Naive thymus-derived CD8-positive, alpha-beta T cell (primary cell): ENCODE data around the gene TNFAIP8L3. TPM values are rescaled to one million over a fixed set of nuclear protein-coding genes. Genes with fewer than 3 reads are reported as not detected.

Source experiments
- ATAC-seq, 2 donors: fragments of 150-1000 bp; cut with Tn5 transposase in 1 of 2; sonication (Bioruptor Pico), chemical (Tn5 transposase) in 1 of 2; 1 replicate in 1 of 2; 2 replicates in 1 of 2; pipeline ENCODE4 v1.10.0; 2021; ENCODE audit warnings: mild to moderate bottlenecking in 2 of 2, moderate library complexity in 2 of 2
- POLR2A ChIA-PET: fragments of 350-600 bp; sonication (Branson Sonifier 250); formaldehyde crosslinking; loops from one replicate; lab custom pipeline; 2021; ENCODE audit warnings: antibody characterized with exemption; lab: Charles Lee
- DNase-seq, 10 donors: peaks; one replicate each; pipeline versions ENCODE4 v3.0.0 to v3.0.0-alpha.2; 2020 to 2022
- H3K27ac Mint-ChIP-seq, 10 donors: one replicate each; pipeline ENCODE4 v1.8.0; 2020 to 2022; ENCODE audit warnings: mild to moderate bottlenecking in 10 of 10, mixed read lengths in 10 of 10, moderate library complexity in 4 of 10, inconsistent platforms in 1 of 10
- H3K27me3 Mint-ChIP-seq, 5 donors: one replicate each; pipeline ENCODE4 v1.8.0; 2021 to 2022; ENCODE audit warnings: mixed read lengths in 5 of 5
- H3K36me3 Mint-ChIP-seq, 3 donors: one replicate each; pipeline ENCODE4 v1.8.0; 2020 to 2022; ENCODE audit warnings: mixed read lengths in 3 of 3, mild to moderate bottlenecking in 2 of 3, inconsistent platforms in 1 of 3
- H3K4me1 Mint-ChIP-seq, 4 donors: one replicate each; pipeline ENCODE4 v1.8.0; 2021 to 2022; ENCODE audit warnings: mixed read lengths in 4 of 4
- H3K4me3 Mint-ChIP-seq, 10 donors: one replicate each; pipeline ENCODE4 v1.8.0; 2020 to 2022; ENCODE audit warnings: mild to moderate bottlenecking in 10 of 10, mixed read lengths in 10 of 10, moderate library complexity in 6 of 10, inconsistent platforms in 1 of 10
- H3K9me3 Mint-ChIP-seq, 9 donors: one replicate each; pipeline ENCODE4 v1.8.0; 2020 to 2022; ENCODE audit warnings: mixed read lengths in 9 of 9, mild to moderate bottlenecking in 3 of 9, inconsistent platforms in 1 of 9, moderate library complexity in 1 of 9
- polyA plus RNA-seq, 3 donors: library from polyadenylated mRNA; unstranded; fragments of 300-500 nt; fragmentation: Illumina TruSeq; gene quantifications; one replicate each; pipeline ENCODE4 v1.2.3, GENCODE V29; 2021
- total RNA-seq, 8 experiments: library from RNA in 2 of 8; stranded (reverse) in 2 of 8; gene quantifications; one replicate each; pipeline ENCODE4 v1.2.3 and lab custom pipeline; 2021 to 2026

Gene TNFAIP8L3
- total and polyA plus RNA-seq, 5 experiments from 2014 or later: not detected

GRCh38 chr15:51108933-51109550 lies 14.3 kb upstream of the TNFAIP8L3 start:
- DNase-seq: no peak
- Mint-ChIP-seq H3K4me1 (no peaks in the 10 kb centered on the region), H3K36me3 (no peaks in the 10 kb centered on the region), H3K9me3 (no peaks in the 10 kb centered on the region), H3K4me3 (no peak overlapping the region), H3K27me3 (peaks cover 10 to 44% (median 18%) of the 10 kb centered on the region in 5 donors), H3K27ac (no peak overlapping the region)
- POLR2A ChIA-PET: no interaction called here
- ATAC-seq: no peak

DNA sequence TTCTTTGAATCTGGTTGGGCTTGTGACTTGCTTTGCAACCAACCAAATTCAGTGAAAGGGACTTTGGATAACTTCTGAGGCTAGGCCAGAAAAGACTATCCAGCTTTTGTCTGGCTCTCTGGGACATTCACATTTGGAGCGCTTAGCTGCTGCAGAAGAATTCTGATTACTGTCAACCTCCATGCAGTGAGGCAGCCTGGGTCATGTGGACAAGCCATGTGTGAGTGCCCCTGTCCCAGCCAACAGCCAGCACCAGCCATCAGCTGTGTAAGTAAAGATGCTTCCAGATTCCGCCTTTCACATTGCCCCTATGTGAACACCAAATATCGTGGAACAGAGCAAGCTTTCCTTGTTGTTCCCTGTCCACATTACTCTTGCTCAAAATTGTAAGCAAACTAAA lies 12.9 kb upstream of the TNFAIP8L3 start:
- no peaks in the 10 kb centered on the region for H3K9me3 Mint-ChIP-seq

GRCh38 chr15:51106481-51106880 lies 11.8 kb upstream of the TNFAIP8L3 start:
- ATAC-seq: no peak
- POLR2A ChIA-PET: no interaction called here
- no peaks in the 10 kb centered on the region for H3K36me3 Mint-ChIP-seq
- no peak overlapping the region for H3K27ac Mint-ChIP-seq
- DNase-seq: no peak
- H3K4me1 Mint-ChIP-seq: no peaks in the 10 kb centered on the region
- H3K4me3 Mint-ChIP-seq: no peak overlapping the region
- peaks cover 9 to 40% (median 27%) of the 10 kb centered on the region in 5 donors for H3K27me3 Mint-ChIP-seq
- H3K9me3 Mint-ChIP-seq: no peaks in the 10 kb centered on the region

More for the DNA sequence above, 12.9 kb upstream of the TNFAIP8L3 start:
- H3K27me3 Mint-ChIP-seq: peaks cover 9 to 42% (median 23%) of the 10 kb centered on the region in 5 donors
- no peak for ATAC-seq
- no peak overlapping the region for H3K27ac Mint-ChIP-seq
- DNase-seq: no peak
- H3K4me1 Mint-ChIP-seq: no peaks in the 10 kb centered on the region
- POLR2A ChIA-PET: no interaction called here
- H3K36me3 Mint-ChIP-seq: no peaks in the 10 kb centered on the region
- no peak overlapping the region for H3K4me3 Mint-ChIP-seq

- no peak overlapping the region for H3K27ac Mint-ChIP-seq
- ATAC-seq (no peak), DNase-seq (no peak)
- no peaks in the 10 kb centered on the region for H3K4me1 Mint-ChIP-seq
- peaks cover 0 to 2% (median 0%) of the 10 kb centered on the region in 9 donors for H3K9me3 Mint-ChIP-seq
- no peaks in the 10 kb centered on the region for H3K36me3 Mint-ChIP-seq
- POLR2A ChIA-PET: no interaction called here
- peaks cover 9 to 47% (median 30%) of the 10 kb centered on the region in 5 donors for H3K27me3 Mint-ChIP-seq
- H3K4me3 Mint-ChIP-seq: no peak overlapping the region
Observed at GRCh38 chr15:51105430-51106016, 10.8 kb upstream of the TNFAIP8L3 start.

DNA sequence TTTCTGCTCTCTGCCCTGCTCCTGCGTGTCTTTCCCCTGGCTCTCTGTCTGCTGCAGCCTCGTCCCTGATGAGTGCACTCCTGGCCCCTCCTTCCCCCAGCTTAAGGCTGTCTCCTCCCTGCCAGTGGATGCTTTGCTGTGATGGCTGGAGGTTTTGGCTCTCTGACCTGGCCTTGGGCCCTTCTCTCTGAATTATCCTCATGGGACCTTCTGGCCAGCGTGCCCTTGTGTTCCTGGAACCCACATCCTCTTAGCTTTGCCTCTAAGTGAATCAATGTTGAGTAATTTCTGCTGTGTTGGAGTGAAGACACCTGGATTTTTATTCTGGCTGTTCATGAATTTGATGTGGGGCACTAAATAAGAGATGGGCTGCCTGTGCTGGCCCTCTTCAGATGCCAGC lies 9.8 kb upstream of the TNFAIP8L3 start:
- Mint-ChIP-seq H3K4me3 (no peak overlapping the region), H3K4me1 (no peaks in the 10 kb centered on the region), H3K27me3 (peaks cover 11 to 47% (median 35%) of the 10 kb centered on the region in 5 donors), H3K36me3 (no peaks in the 10 kb centered on the region), H3K27ac (no peak overlapping the region), H3K9me3 (peaks cover 0 to 2% (median 0%) of the 10 kb centered on the region in 9 donors)
- ATAC-seq (no peak), DNase-seq (no peak)
- POLR2A ChIA-PET: interaction anchor here (0.6 kb wide), 1 partner anchor 1484 kb away, joined by 3 read pairs; the partner anchor contains the start of gene DTWD1

- DNase-seq (no peak), ATAC-seq (no peak)
- H3K4me3 Mint-ChIP-seq: no peak overlapping the region
- H3K36me3 Mint-ChIP-seq: no peaks in the 10 kb centered on the region
- no peaks in the 10 kb centered on the region for H3K4me1 Mint-ChIP-seq
- POLR2A ChIA-PET: no interaction called here
- H3K27me3 Mint-ChIP-seq: peaks cover 20 to 52% (median 42%) of the 10 kb centered on the region in 5 donors
- no peak overlapping the region for H3K27ac Mint-ChIP-seq
- peaks cover 0 to 2% (median 0%) of the 10 kb centered on the region in 9 donors for H3K9me3 Mint-ChIP-seq
Observed at GRCh38 chr15:51103330-51103729, 8.6 kb upstream of the TNFAIP8L3 start.

DNA sequence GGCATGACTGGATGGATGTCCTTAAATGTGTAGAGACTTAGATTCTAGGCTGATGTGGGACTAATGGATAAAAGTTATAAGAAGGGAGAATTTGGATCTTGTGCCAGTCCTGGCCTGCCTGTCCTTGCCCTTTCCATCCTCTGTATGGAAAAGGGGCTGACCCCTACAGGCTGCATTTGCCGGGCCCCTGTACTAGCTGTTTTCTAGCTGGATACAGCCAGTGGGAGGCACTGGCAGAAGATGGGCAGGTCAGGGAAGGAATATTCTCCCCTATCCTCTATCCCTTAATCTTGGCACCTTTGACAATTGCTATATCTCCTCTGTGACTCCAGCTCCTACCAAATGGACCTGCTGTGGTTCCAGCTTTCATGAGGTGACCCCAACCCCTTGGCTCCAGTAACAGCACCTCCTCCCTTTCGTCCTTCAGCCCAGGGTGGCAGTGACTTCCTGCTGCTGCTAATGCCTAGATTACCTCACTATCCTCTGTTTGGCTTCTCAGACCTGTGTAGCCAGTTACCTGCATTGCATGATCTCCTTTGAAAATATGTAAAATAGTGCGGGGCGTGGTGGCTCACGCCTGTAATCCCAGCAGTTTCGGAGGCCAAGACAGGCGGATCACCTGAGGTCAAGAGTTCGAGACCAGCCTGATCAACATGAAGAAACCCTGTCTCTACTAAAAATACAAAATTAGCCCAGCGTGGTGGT lies 6.2 kb upstream of the TNFAIP8L3 start:
- H3K27me3 Mint-ChIP-seq: peaks cover 23 to 71% (median 52%) of the 10 kb centered on the region in 5 donors
- no peak overlapping the region for H3K27ac Mint-ChIP-seq
- no peaks in the 10 kb centered on the region for H3K4me1 Mint-ChIP-seq
- no peak overlapping the region for H3K4me3 Mint-ChIP-seq
- peaks cover 0 to 2% (median 0%) of the 10 kb centered on the region in 9 donors for H3K9me3 Mint-ChIP-seq
- DNase-seq: no peak
- no peaks in the 10 kb centered on the region for H3K36me3 Mint-ChIP-seq
- ATAC-seq: no peak
- POLR2A ChIA-PET: no interaction called here

DNA sequence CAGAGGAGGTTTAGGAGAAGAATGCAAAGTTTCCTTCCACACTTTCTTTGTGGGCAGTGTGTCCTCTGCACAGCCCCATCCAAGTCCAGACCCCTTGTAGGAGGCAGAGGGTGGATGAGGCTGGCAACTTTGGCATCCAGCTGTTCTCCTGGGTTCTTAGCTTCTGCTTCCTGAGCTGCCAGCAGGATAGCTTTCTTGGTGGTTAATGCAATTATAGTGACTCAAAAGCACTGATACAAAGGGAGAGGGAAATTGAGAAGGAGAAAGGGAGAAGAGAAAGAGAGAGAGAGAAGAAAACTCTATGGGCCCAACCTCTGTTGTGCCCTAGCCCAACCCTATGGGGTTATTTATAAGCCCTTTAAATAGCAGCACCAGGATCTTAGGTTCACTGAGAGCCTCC lies 4.5 kb upstream of the TNFAIP8L3 start:
- H3K4me1 Mint-ChIP-seq: peaks cover 0 to 2% (median 1%) of the 10 kb centered on the region in 4 donors
- peaks cover 27 to 63% (median 47%) of the 10 kb centered on the region in 5 donors for H3K27me3 Mint-ChIP-seq
- POLR2A ChIA-PET: no interaction called here
- DNase-seq (no peak), ATAC-seq (no peak)
- H3K9me3 Mint-ChIP-seq: peaks cover 0 to 2% (median 0%) of the 10 kb centered on the region in 9 donors
- H3K27ac Mint-ChIP-seq: no peak overlapping the region
- H3K4me3 Mint-ChIP-seq: no peak overlapping the region
- H3K36me3 Mint-ChIP-seq: peaks cover 0 to 2% (median 0%) of the 10 kb centered on the region in 3 donors

GRCh38 chr15:51098331-51098619 lies 3.6 kb upstream of the TNFAIP8L3 start:
- H3K4me1 Mint-ChIP-seq: peaks cover under 1 to 9% (median 6%) of the 10 kb centered on the region in 4 donors
- peaks cover 0 to 2% (median 0%) of the 10 kb centered on the region in 3 donors for H3K36me3 Mint-ChIP-seq
- no peak overlapping the region for H3K27ac Mint-ChIP-seq
- peaks cover 0 to 2% (median 0%) of the 10 kb centered on the region in 9 donors for H3K9me3 Mint-ChIP-seq
- H3K27me3 Mint-ChIP-seq: peaks cover 27 to 62% (median 43%) of the 10 kb centered on the region in 5 donors
- DNase-seq: no peak
- POLR2A ChIA-PET: no interaction called here
- no peak for ATAC-seq
- H3K4me3 Mint-ChIP-seq: no peak overlapping the region

GRCh38 chr15:51097553-51098330 lies 3.0 kb upstream of the TNFAIP8L3 start:
- Mint-ChIP-seq H3K27me3 (peaks cover 29 to 63% (median 43%) of the 10 kb centered on the region in 5 donors), H3K4me1 (peaks cover 1 to 10% (median 8%) of the 10 kb centered on the region in 4 donors), H3K27ac (no peak overlapping the region), H3K36me3 (peaks cover 0 to 2% (median 0%) of the 10 kb centered on the region in 3 donors), H3K9me3 (peaks cover 0 to 2% (median 0%) of the 10 kb centered on the region in 9 donors), H3K4me3 (no peak overlapping the region)
- POLR2A ChIA-PET: no interaction called here
- ATAC-seq: no peak
- no peak for DNase-seq

DNA sequence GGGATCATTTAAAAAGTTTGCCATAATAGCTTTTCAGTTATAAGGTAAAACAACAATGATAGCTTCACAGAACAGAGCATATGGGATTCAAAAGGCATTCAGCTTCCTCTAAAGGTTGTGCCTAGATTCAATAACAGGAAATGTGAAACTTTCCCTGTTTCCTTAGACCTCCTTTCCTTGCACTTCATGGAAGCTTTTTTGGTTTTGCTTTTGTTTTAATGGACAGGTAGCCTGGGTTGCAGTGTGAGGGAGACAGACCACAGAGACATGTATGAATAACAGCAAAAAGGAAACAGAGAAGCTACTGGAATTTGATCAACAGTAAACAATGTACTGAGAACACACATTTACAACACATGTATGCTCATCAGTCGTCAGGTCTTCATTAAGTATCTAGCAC lies 2.3 kb upstream of the TNFAIP8L3 start:
- Mint-ChIP-seq H3K27ac (no peak overlapping the region), H3K27me3 (peaks cover 32 to 71% (median 50%) of the 10 kb centered on the region in 5 donors), H3K4me1 (peaks cover 1 to 13% (median 8%) of the 10 kb centered on the region in 4 donors), H3K4me3 (no peak overlapping the region), H3K36me3 (peaks cover 0 to 2% (median 0%) of the 10 kb centered on the region in 3 donors), H3K9me3 (peaks cover 0 to 2% (median 0%) of the 10 kb centered on the region in 9 donors)
- DNase-seq (no peak), ATAC-seq (no peak)
- POLR2A ChIA-PET: no interaction called here

GRCh38 chr15:51095681-51096331 lies 1.1 kb upstream of the TNFAIP8L3 start:
- POLR2A ChIA-PET: no interaction called here
- Mint-ChIP-seq H3K27me3 (peaks cover 35 to 76% (median 54%) of the 10 kb centered on the region in 5 donors), H3K4me3 (no peak overlapping the region), H3K27ac (no peak overlapping the region), H3K9me3 (no peaks in the 10 kb centered on the region), H3K36me3 (peaks cover 0 to 2% (median 0%) of the 10 kb centered on the region in 3 donors), H3K4me1 (peaks cover 1 to 13% (median 8%) of the 10 kb centered on the region in 4 donors)
- ATAC-seq: no peak
- DNase-seq: no peak
